NCI-H2196 (cell line): ENCODE data around the gene TSPAN18.

Source experiments
- DNase-seq: peaks from one replicate; lab custom pipeline; 2025; ENCODE audit not compliant: unreplicated experiment; lab: John Stamatoyannopoulos, UW

Gene TSPAN18

GRCh38 chr11:44952500-44953260 is 225.9 kb downstream of the TSPAN18 start:
- no peak for DNase-seq

GRCh38 chr11:44954051-44954906 is 227.5 kb downstream of the TSPAN18 start:
- no peak for DNase-seq

DNA sequence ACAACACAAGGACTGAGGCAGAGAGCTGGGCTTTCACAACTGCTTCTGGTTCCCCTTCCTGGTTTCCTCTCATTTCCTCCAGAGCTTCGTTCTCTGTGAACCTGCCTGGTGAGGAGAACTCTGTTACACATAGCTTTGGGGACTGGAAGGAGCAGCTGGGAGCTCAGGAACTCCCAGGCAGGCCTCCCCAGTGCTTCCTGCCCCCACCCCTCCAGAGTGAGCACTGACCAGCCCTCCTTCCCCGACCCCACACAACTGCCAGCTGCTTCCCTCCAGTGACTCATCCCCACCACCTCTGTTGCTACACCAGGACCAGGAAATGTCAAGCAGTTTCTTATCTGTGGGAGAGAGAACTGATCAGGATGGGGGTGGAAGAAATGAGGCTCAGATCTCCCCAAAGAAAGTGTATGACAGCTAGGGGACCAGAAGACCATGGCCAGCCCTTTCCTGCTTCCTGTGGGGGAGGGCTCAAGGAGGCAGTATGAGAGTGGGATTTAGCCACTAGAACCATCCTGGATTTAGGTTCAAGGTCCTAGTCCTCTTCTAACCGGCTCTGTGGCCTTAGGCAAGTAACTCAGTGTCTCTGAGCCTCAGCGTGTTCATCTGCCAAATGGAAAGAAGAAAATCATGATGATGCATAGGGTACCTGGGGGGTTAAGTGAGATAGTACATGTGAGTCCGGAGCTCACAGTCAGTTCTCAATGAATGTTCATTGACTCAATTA is 228.4 kb downstream of the TSPAN18 start:
- DNase-seq: peak; percentile 25

- no peak for DNase-seq
Measured at GRCh38 chr11:44957040-44957515, 230.3 kb downstream of the TSPAN18 start.

- DNase-seq: no peak
Measured at GRCh38 chr11:44957776-44958564, 231.2 kb downstream of the TSPAN18 start.

DNA sequence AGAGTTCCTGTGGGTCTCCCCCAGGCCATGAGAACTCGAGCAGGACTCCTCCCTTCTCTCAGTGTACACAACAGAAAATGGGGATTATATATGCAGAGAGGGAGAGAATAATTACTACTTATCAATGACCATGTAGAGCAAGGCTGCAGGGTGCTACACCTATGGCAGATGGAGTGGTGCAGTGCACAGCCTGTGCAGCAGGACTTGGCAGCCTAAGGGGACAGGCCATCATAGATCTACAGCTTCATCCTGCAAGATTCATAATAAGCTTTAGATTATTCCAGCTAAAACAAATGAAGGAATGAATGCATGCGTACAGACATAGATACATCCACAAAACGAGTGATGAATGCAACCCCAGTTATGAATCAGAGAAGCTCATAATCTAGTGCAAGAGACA is 232.3 kb downstream of the TSPAN18 start:
- DNase-seq: no peak

- DNase-seq: no peak
Measured at GRCh38 chr11:44960200-44960845, 233.6 kb downstream of the TSPAN18 start.

GRCh38 chr11:44962464-44962863 is 235.7 kb downstream of the TSPAN18 start:
- no peak for DNase-seq

DNA sequence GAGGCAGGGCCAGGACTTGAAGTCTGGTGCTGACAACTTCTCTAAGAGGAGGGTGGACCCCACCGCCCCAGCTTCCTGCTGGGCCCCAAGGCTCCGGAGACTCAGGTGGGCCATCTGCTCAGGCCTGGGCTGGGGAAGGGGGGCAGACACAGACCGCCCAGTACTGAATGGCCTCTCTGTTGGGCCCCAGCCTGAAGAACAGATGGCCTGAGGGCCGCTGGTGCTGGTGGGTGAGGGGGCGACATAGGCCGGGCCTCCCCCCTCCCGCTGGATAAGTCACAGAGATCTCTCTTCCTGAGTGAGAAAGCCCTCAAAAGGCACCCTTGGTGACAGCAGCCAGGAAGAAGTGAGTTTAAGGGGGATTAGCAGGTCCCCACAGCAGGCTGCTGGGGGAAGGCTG is 236.4 kb downstream of the TSPAN18 start:
- DNase-seq: no peak

GRCh38 chr11:44963948-44964347 is 237.2 kb downstream of the TSPAN18 start:
- no peak for DNase-seq

DNA sequence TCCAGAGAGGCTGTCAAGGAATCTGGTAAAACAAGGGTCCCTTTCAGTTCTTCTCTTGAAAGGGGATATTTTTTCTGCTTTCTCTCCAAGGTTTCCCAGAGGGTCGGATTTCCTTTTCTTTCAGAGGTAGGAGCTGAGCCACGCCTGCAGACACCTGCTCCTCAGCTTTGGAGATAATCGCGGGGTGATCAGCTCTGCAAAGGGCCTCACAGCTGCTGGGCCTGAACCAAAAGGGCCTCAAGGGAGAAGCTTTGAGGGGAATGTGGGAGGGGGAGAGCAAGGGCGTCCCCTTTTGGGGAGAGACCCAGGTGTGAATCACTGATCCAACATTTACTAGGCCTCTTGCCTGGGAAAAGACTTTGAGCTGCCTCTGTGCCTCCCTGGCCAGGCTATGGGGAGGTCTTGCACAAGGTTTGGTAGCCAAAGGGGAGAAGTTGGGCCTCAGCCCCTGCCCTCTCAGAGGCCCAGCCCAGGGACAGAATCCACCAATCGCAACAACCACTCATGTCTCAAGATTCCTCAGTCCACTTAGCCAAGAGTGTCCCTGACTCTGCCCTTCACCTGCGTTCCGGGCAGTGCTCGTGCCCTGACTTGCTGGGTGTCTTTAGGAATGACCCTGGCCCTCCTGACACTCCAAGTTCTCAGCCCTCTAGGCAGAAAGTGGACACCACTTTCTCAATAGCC is 237.9 kb downstream of the TSPAN18 start:
- peak; percentile 30 for DNase-seq

- DNase-seq: no peak
Measured at GRCh38 chr11:44966694-44967093, 239.9 kb downstream of the TSPAN18 start.

- DNase-seq: no peak
Measured at GRCh38 chr11:44967930-44968496, 241.3 kb downstream of the TSPAN18 start.

- no peak for DNase-seq
Measured at GRCh38 chr11:44968510-44968909, 241.7 kb downstream of the TSPAN18 start.

- DNase-seq: no peak
Measured at GRCh38 chr11:44969651-44970252, 243.0 kb downstream of the TSPAN18 start.

- DNase-seq: no peak
Measured at GRCh38 chr11:44970293-44970692, 243.5 kb downstream of the TSPAN18 start.

DNA sequence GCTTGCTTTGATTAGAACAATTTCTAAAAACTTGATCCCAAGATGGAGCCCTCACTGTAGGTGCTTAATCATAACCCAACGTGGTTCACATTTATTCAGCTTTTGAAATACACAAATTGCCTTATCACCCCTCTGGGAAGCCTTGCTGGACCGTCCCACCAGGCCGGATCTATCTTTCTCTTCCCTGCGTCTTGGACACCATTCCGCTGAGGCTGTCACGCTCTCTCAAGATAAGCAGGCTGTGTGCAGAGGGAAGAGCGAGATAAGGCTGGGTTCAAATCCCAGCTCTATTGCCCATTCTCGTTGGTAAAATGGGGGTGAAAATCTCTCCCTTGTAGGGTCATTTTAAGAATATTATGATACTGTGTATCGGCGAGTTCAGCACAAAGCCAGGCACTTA is 244.4 kb downstream of the TSPAN18 start:
- DNase-seq: no peak

DNA sequence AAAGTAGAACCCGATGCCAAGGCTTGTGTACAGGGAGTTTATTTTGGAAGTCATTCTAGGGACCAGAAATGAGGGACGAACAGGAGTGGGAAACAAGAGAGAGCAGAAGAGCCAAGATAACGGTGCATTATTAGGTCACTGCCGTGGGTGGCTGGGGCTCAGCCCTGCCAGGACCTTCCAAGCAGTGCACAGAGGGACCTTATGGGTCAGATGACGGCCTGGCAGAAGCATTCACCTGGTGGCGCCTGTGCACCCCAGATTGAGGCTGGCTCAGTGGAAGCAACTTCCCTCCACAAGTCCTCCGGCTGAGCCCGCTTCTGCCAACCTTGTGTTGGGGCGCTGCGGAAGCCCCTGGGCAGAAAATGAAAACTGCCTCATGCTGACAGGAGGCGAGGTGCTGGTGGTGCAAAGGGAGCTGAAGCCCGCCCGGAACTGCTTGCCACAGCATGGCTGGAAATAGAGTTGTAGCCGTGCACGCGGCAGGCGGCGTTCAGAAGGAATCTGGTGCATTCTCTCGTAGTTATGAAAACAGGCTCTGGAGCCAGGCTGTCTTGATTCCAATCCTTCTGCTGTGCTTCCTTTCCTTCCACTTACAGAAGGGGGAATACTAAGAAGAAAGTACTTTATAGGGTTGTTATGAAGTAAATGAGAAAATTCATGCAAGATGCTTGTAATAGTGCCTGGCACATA is 246.1 kb downstream of the TSPAN18 start:
- DNase-seq: no peak
